ENCODE results near the gene CYP3A7.
"Not testable (repeated sequence)": the region's sequence is repeated elsewhere in the genome, so short reads cannot be mapped to it uniquely, and the experiment has no call there.

The CYP3A7 gene

DNA sequence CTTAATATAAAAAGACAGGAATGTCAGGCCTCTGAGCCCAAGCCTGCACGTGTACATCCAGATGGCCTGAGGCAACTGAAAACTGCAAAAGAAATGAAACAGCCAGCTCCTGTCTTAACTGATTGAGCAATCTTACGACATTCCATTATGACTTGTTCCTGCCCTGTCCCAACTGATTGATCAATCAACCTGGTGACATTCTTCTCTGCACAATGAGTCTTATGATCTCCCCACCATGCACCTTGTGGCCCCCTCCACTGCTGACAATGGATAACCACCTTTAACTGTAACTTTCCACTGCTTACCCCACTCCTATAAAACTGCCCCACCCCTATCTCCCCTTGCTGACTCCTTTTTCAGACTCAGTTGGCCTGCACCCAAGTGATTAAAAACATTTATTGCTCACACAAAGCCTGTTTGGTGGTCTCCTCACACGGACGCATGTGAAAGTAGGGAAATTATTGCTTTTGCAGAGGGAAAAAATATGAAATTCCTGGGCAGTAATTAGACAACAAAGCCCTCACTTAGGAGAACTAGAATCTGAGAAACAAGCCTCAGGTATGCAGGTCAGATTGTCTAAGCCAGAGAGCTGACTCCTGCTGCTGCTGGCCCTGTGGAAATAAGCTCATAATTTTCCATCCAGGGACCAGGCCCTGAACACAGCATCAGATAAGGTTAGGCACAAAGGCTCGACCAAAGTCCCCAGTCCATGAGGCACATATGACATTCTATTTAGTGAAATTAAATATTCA lies 5.3 kb downstream of the CYP3A7 start:
- Histone ChIP-seq H3K27me3 (ENCODE audit: insufficient read depth, low read length) (no peaks in the 10 kb centered on the region), H3K9me3 (ENCODE audit: low read length) (no peaks in the 10 kb centered on the region), H3K9me2 (ENCODE audit: low read depth, low read length) (no peaks in the 10 kb centered on the region), H3K27ac (ENCODE audit: low read depth, low read length, poor library complexity, severe bottlenecking) (no peak overlapping the region), H3F3A (ENCODE audit: insufficient read depth, low read length) (no peaks in the 10 kb centered on the region), H3K4me2 (ENCODE audit: low read length) (no peak overlapping the region), H3K4me1 (ENCODE audit: insufficient read depth, low read length, severe bottlenecking) (no peaks in the 10 kb centered on the region), H3K9ac (ENCODE audit: low read length) (no peak overlapping the region), H3K4me3 (ENCODE audit: low read depth, low read length, poor library complexity, severe bottlenecking) (no peak overlapping the region), H3K36me3 (ENCODE audit: insufficient read depth, low read length) (no peaks in the 10 kb centered on the region), H2AFZ (ENCODE audit: low read length) (no peak overlapping the region), H4K20me1 (ENCODE audit: insufficient read depth, low read length) (no peaks in the 10 kb centered on the region), H3K79me2 (ENCODE audit: insufficient read depth, low read length) (no peaks in the 10 kb centered on the region)
- no peak for TF ChIP-seq EZH2 (IDR thresholded peaks at IDR 0.05; ENCODE audit: borderline replicate concordance, low read length)
- TF ChIP-seq, protein P1, sequence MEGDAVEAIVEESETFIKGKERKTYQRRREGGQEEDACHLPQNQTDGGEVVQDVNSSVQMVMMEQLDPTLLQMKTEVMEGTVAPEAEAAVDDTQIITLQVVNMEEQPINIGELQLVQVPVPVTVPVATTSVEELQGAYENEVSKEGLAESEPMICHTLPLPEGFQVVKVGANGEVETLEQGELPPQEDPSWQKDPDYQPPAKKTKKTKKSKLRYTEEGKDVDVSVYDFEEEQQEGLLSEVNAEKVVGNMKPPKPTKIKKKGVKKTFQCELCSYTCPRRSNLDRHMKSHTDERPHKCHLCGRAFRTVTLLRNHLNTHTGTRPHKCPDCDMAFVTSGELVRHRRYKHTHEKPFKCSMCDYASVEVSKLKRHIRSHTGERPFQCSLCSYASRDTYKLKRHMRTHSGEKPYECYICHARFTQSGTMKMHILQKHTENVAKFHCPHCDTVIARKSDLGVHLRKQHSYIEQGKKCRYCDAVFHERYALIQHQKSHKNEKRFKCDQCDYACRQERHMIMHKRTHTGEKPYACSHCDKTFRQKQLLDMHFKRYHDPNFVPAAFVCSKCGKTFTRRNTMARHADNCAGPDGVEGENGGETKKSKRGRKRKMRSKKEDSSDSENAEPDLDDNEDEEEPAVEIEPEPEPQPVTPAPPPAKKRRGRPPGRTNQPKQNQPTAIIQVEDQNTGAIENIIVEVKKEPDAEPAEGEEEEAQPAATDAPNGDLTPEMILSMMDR (IDR thresholded peaks at IDR 0.05; ENCODE audit: low read length): no peak

DNA sequence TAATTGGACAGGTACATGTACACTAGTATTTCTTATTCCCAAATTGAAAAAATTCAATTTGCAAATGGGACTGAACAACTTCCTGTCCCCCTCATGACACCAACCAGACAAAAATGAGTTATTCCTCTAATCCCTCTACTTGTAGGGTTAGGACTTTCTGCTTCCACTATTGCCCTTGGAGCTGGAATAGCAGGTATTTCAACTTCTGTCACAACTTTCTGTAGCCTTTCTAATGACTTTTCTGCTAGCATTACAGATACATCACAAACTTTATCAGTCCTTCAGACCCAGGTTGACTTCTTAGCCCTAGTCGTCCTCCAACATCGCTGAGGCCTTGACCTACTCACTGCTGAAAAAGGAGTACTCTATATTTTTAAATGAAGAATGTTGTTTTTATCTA lies 6.4 kb downstream of the CYP3A7 start:
- H3K9me2 ChIP-seq (ENCODE audit: low read depth, low read length): no peaks in the 10 kb centered on the region

DNA sequence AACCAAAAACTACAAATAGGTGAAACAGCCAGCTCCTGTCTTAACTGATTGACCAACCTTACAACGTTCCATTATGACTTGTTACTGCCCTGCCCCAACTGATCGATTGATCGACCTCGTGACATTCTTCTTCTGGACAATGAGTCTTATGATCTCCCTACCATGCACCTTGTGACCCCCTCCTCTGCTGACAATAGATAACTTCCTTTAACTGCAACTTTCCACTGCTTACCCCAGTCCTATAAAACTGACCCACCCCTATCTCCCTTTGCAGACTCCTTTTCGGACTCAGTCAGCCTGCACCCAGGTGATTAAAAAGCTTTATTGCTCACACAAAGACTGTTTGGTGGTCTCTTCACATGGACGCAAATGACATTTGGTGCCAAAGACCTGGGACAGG lies 11.8 kb downstream of the CYP3A7 start:
- not testable (repeated sequence) for H3K9me3 ChIP-seq (ENCODE audit: low read length); H3F3A ChIP-seq (ENCODE audit: insufficient read depth, low read length); H3K36me3 ChIP-seq (ENCODE audit: insufficient read depth, low read length); H3K27me3 ChIP-seq (ENCODE audit: insufficient read depth, low read length); H3K4me1 ChIP-seq (ENCODE audit: insufficient read depth, low read length, severe bottlenecking); H3K79me2 ChIP-seq (ENCODE audit: insufficient read depth, low read length); H4K20me1 ChIP-seq (ENCODE audit: insufficient read depth, low read length); H3K27ac ChIP-seq (ENCODE audit: low read depth, low read length, poor library complexity, severe bottlenecking); H3K4me2 ChIP-seq (ENCODE audit: low read length); H2AFZ ChIP-seq (ENCODE audit: low read length); H3K4me3 ChIP-seq (ENCODE audit: low read depth, low read length, poor library complexity, severe bottlenecking); H3K9me2 ChIP-seq (ENCODE audit: low read depth, low read length); H3K9ac ChIP-seq (ENCODE audit: low read length)

More for the DNA sequence above, 6.4 kb downstream of the CYP3A7 start:
- Histone ChIP-seq H3K79me2 (ENCODE audit: insufficient read depth, low read length) (no peaks in the 10 kb centered on the region), H3F3A (ENCODE audit: insufficient read depth, low read length) (no peaks in the 10 kb centered on the region), H3K36me3 (ENCODE audit: insufficient read depth, low read length) (no peaks in the 10 kb centered on the region), H3K9ac (ENCODE audit: low read length) (no peak overlapping the region), H4K20me1 (ENCODE audit: insufficient read depth, low read length) (no peaks in the 10 kb centered on the region), H3K9me3 (ENCODE audit: low read length) (no peaks in the 10 kb centered on the region), H3K4me1 (ENCODE audit: insufficient read depth, low read length, severe bottlenecking) (no peaks in the 10 kb centered on the region), H3K4me2 (ENCODE audit: low read length) (no peak overlapping the region), H3K4me3 (ENCODE audit: low read depth, low read length, poor library complexity, severe bottlenecking) (no peak overlapping the region), H3K27me3 (ENCODE audit: insufficient read depth, low read length) (no peaks in the 10 kb centered on the region), H2AFZ (ENCODE audit: low read length) (no peak overlapping the region), H3K27ac (ENCODE audit: low read depth, low read length, poor library complexity, severe bottlenecking) (no peak overlapping the region)
- TF ChIP-seq EZH2 (IDR thresholded peaks at IDR 0.05; ENCODE audit: borderline replicate concordance, low read length): no peak
- TF ChIP-seq, protein P1 (IDR thresholded peaks at IDR 0.05; ENCODE audit: low read length): no peak
